Neural cell (in vitro differentiated cells): Measurements from ENCODE around the gene PLAC9. TPM values are rescaled to one million over a fixed set of nuclear protein-coding genes. Genes with fewer than 3 reads are reported as not detected.

Source experiments
- H2AFZ ChIP-seq: fragments of 200-600, 300-800 bp; sonication (generic), shearing (Covaris generic); 2 replicates; pipeline ENCODE4 v1.6.0; 2014; ENCODE audit warnings: low read depth, mild to moderate bottlenecking, antibody characterized with exemption, low read length, moderate library complexity
- H3F3A ChIP-seq: fragments of 200-600 bp; shearing (Covaris generic); 2 replicates; pipeline ENCODE4 v1.6.1; 2016; ENCODE audit warnings: mild to moderate bottlenecking, moderate library complexity, mixed read lengths, antibody characterized with exemption, low read length; ENCODE audit not compliant: insufficient read depth, poor library complexity, severe bottlenecking
- H3K27ac ChIP-seq: fragments of 200-600, 300-800 bp; sonication (generic), shearing (Covaris generic); 2 replicates; pipeline ENCODE4 v1.5.1; 2014; ENCODE audit warnings: mild to moderate bottlenecking, low read length, moderate library complexity
- H3K27me3 ChIP-seq: fragments of 300-800, 200-600 bp; sonication (generic), shearing (Covaris generic); 2 replicates; pipeline ENCODE4 v1.6.0; 2014; ENCODE audit warnings: mild to moderate bottlenecking, low read depth, low read length, moderate library complexity; ENCODE audit not compliant: insufficient read depth
- H3K36me3 ChIP-seq: fragments of 300-800, 200-600 bp; sonication (generic), shearing (Covaris generic); 2 replicates; pipeline ENCODE4 v1.5.1; 2014; ENCODE audit warnings: mild to moderate bottlenecking, antibody characterized with exemption, low read length, moderate library complexity; ENCODE audit not compliant: insufficient read depth
- H3K4me2 ChIP-seq: fragments of 300-800, 200-600 bp; sonication (generic), shearing (Covaris generic); 2 replicates; pipeline ENCODE4 v1.6.0; 2014; ENCODE audit warnings: mild to moderate bottlenecking, low read length
- H3K4me3 ChIP-seq: fragments of 300-800, 200-600 bp; sonication (generic), shearing (Covaris generic); 2 replicates; pipeline ENCODE4 v1.5.1; 2014; ENCODE audit warnings: mild to moderate bottlenecking, low read length, moderate library complexity
- H3K79me2 ChIP-seq: fragments of 200-600 bp; shearing (Covaris generic); replicated peaks from 2 replicates; pipeline ENCODE4 v1.6.0; 2014; ENCODE audit warnings: mild to moderate bottlenecking, low read length, moderate library complexity; ENCODE audit not compliant: insufficient read depth
- H3K9ac ChIP-seq: fragments of 300-800, 200-600 bp; sonication (generic), shearing (Covaris generic); 2 replicates; pipeline ENCODE4 v1.6.1; 2016; ENCODE audit warnings: mild to moderate bottlenecking, low read length, mixed read lengths
- H3K9me2 ChIP-seq: fragments of 200-600 bp; shearing (Covaris generic); 2 replicates; pipeline ENCODE4 v1.6.1; 2016; ENCODE audit warnings: mild to moderate bottlenecking, low read length, mixed read lengths; ENCODE audit not compliant: insufficient read depth
- H3K9me3 ChIP-seq: fragments of 200-600, 300-800 bp; sonication (generic), shearing (Covaris generic); 2 replicates; pipeline ENCODE4 v1.6.1; 2016; ENCODE audit warnings: mild to moderate bottlenecking, mixed run types, low read length, moderate library complexity, mixed read lengths
- H4K20me1 ChIP-seq: fragments of 200-600 bp; shearing (Covaris generic); 2 replicates; pipeline ENCODE4 v1.6.1; 2016; ENCODE audit warnings: mild to moderate bottlenecking, mixed run types; ENCODE audit not compliant: insufficient read depth
- CTCF ChIP-seq: fragments of 450-650 bp; IDR thresholded peaks from 2 replicates; pipeline ENCODE4 v1.5.1; 2014; ENCODE audit warnings: antibody characterized with exemption, mild to moderate bottlenecking, moderate library complexity; ENCODE audit not compliant: poor library complexity, severe bottlenecking
- EP300 ChIP-seq: fragments of 450-650 bp; conservative IDR thresholded peaks from 2 replicates; pipeline ENCODE4 v1.6.1; 2014; ENCODE audit warnings: antibody characterized with exemption, mild to moderate bottlenecking, moderate library complexity; ENCODE audit not compliant: poor library complexity, severe bottlenecking
- EZH2 ChIP-seq: fragments of 200-600, 300-800 bp; shearing (Covaris generic), sonication (generic); IDR thresholded peaks from 2 replicates; pipeline ENCODE4 v1.6.1; 2014; ENCODE audit warnings: antibody characterized with exemption, low read length, borderline replicate concordance, mild to moderate bottlenecking; ENCODE audit not compliant: insufficient read depth, poor library complexity, severe bottlenecking
- MXI1 ChIP-seq: fragments of 450-650 bp; conservative IDR thresholded peaks from 2 replicates; pipeline ENCODE4 v1.6.1; 2014; ENCODE audit warnings: antibody characterized with exemption, mild to moderate bottlenecking; ENCODE audit not compliant: poor library complexity, severe bottlenecking
- POLR2AphosphoS5 ChIP-seq: IDR thresholded peaks from 2 replicates; pipeline ENCODE4 v1.6.1; 2012
- RAD21 ChIP-seq: fragments of 450-650 bp; conservative IDR thresholded peaks from 2 replicates; pipeline ENCODE4 v1.6.1; 2014; ENCODE audit warnings: antibody characterized with exemption, mild to moderate bottlenecking, moderate library complexity
- REST ChIP-seq: IDR thresholded peaks from 2 replicates; pipeline ENCODE4 v1.6.1; 2012; ENCODE audit warnings: borderline replicate concordance
- SMC3 ChIP-seq: fragments of 450-650 bp; conservative IDR thresholded peaks from 2 replicates; pipeline ENCODE4 v1.6.1; 2014; ENCODE audit warnings: antibody characterized with exemption, mild to moderate bottlenecking, moderate library complexity; ENCODE audit not compliant: poor library complexity
- TAF1 ChIP-seq: IDR thresholded peaks from 2 replicates; pipeline ENCODE4 v1.6.1; 2012; ENCODE audit warnings: low read depth
- polyA plus RNA-seq: library from polyadenylated mRNA; depleted of rRNA; stranded (reverse); fragments of >200 nt; gene quantifications from 2 replicates; pipeline ENCODE4 v1.2.3, GENCODE V29; 2014

The PLAC9 gene
- polyA plus RNA-seq, 1 donor from 2014 or later = not detected

GRCh38 chr10:80192553-80192952, 60.0 kb downstream of the PLAC9 start:
- H4K20me1 ChIP-seq = no peaks in the 10 kb centered on the region
- no peak overlapping the region for H2AFZ ChIP-seq
- H3F3A ChIP-seq = no peaks in the 10 kb centered on the region
- H3K79me2 ChIP-seq = no peaks in the 10 kb centered on the region
- TF ChIP-seq EP300 = no peak
- TF ChIP-seq POLR2AphosphoS5 = no peak
- no peak for TF ChIP-seq TAF1
- TF ChIP-seq CTCF = no peak
- TF ChIP-seq SMC3 = no peak
- TF ChIP-seq RAD21 = no peak
- TF ChIP-seq EZH2 = no peak
- no peak for TF ChIP-seq REST
- no peak for TF ChIP-seq MXI1
- no peak overlapping the region for H3K4me2 ChIP-seq
- no peak overlapping the region for H3K4me3 ChIP-seq
- no peaks in the 10 kb centered on the region for H3K9me2 ChIP-seq
- H3K36me3 ChIP-seq = no peaks in the 10 kb centered on the region
- no peaks in the 10 kb centered on the region for H3K27me3 ChIP-seq
- H3K9me3 ChIP-seq = no peaks in the 10 kb centered on the region
- no peak overlapping the region for H3K9ac ChIP-seq
- H3K27ac ChIP-seq = no peak overlapping the region

- Histone ChIP-seq H3K79me2 (no peaks in the 10 kb centered on the region), H4K20me1 (no peaks in the 10 kb centered on the region), H3F3A (no peaks in the 10 kb centered on the region), H3K9me3 (no peaks in the 10 kb centered on the region), H3K27ac (no peak overlapping the region), H3K9ac (no peak overlapping the region), H3K27me3 (no peaks in the 10 kb centered on the region), H3K4me3 (no peak overlapping the region), H3K4me2 (no peak overlapping the region), H2AFZ (no peak overlapping the region), H3K9me2 (no peaks in the 10 kb centered on the region), H3K36me3 (no peaks in the 10 kb centered on the region)
- TF ChIP-seq TAF1 = no peak
Measured at GRCh38 chr10:80194373-80195045, 62.0 kb downstream of the PLAC9 start.

Other genes starting within 250 kb of the PLAC9 start
- gene SFTPD, start 183.6 kb upstream of the PLAC9 start, polyA plus RNA-seq = 0.51 and 1.4 TPM in 2 replicates
- gene TMEM254, start 54.1 kb upstream of the PLAC9 start, polyA plus RNA-seq = 24.3 and 25.7 TPM in 2 replicates
- gene ANXA11, start 72.8 kb downstream of the PLAC9 start, polyA plus RNA-seq = not detected in 2 replicates
- gene MAT1A, start 156.9 kb downstream of the PLAC9 start, polyA plus RNA-seq = not detected in 2 replicates
- not detected in 2 replicates for gene DYDC1, start 224.0 kb downstream of the PLAC9 start, polyA plus RNA-seq
- 2.4 and 17.0 TPM in 2 replicates for gene DYDC2, start 224.1 kb downstream of the PLAC9 start, polyA plus RNA-seq